Left renal pelvis (tissue), 4 donors: ENCODE data around the gene APOBR. TPM values are rescaled to one million over a fixed set of nuclear protein-coding genes. Genes with fewer than 3 reads are reported as not detected.
"Not testable (repeated sequence)": the region's sequence is repeated elsewhere in the genome, so short reads cannot be mapped to it uniquely, and the experiment has no call there.

ENCODE experiments used
- DNase-seq, 4 donors: peaks; one replicate each; pipeline ENCODE4 v3.0.0-alpha.2; 2013; ENCODE audit warnings: low read depth in 4 of 4, low spot score in 3 of 4
- polyA plus RNA-seq, 4 donors: library from polyadenylated mRNA; unstranded; fragments of 120-200 nt; gene quantifications; one replicate each; pipeline ENCODE4 v1.2.1, GENCODE V29; 2013; ENCODE audit not compliant: insufficient read length in 4 of 4

Gene APOBR
- 1 to 10 TPM in 1 of 4 donors, under 1 TPM in 3; 0.50 to 1.1 (median 0.76) TPM for polyA plus RNA-seq

GRCh38 chr16:28494121-28494851, at the start of gene APOBR:
Gene APOBR (plus strand): TSS chr16:28494643. CDS start chr16:28494682, 39 bp downstream.
- no peak for DNase-seq

GRCh38 chr16:28446388-28446787, 48.1 kb upstream of the APOBR start:
- DNase-seq, result not testable (repeated sequence)

- DNase-seq, result not testable (repeated sequence)
These were observed 47.4 kb upstream of the APOBR start for GRCh38 chr16:28447081-28447480.

- DNase-seq, result no peak
These were observed 20.7 kb upstream of the APOBR start for GRCh38 chr16:28473714-28474265.

GRCh38 chr16:28475221-28475620, 19.2 kb upstream of the APOBR start:
- DNase-seq, result no peak

GRCh38 chr16:28477311-28477920, 17.0 kb upstream of the APOBR start:
- no peak for DNase-seq

- DNase-seq, result no peak
These were observed 15.8 kb upstream of the APOBR start for GRCh38 chr16:28478506-28479180.

- DNase-seq, result no peak
These were observed 12.4 kb upstream of the APOBR start for GRCh38 chr16:28482026-28482425.

- not testable (repeated sequence) for DNase-seq
These were observed 11.1 kb upstream of the APOBR start for GRCh38 chr16:28483361-28483760.

GRCh38 chr16:28486266-28486665, 8.2 kb upstream of the APOBR start:
- no peak for DNase-seq

GRCh38 chr16:28491230-28491969, 3.0 kb upstream of the APOBR start:
- peak in 3 of 4 donors; percentile 7 to 14 (median 12) for DNase-seq

- peak; percentile 90 to 95 (median 93) for DNase-seq
These were observed 2.4 kb upstream of the APOBR start, which contains the start of gene CLN3 for GRCh38 chr16:28491970-28492474. Gene CLN3 (minus strand): TSS chr16:28492074. CDS start chr16:28491759, 315 bp downstream.

GRCh38 chr16:28492511-28492910, 1.9 kb upstream of the APOBR start:
- DNase-seq, result no peak

GRCh38 chr16:28495098-28495793, 803 bp downstream of the APOBR start:
- DNase-seq, result no peak

- DNase-seq, result no peak
These were observed 1.6 kb downstream of the APOBR start for GRCh38 chr16:28495795-28496749.

- no peak for DNase-seq
These were observed 2.4 kb downstream of the APOBR start for GRCh38 chr16:28496844-28497243.

GRCh38 chr16:28497386-28497785, 2.9 kb downstream of the APOBR start:
- DNase-seq, result no peak

- DNase-seq, result no peak
These were observed 3.6 kb downstream of the APOBR start for GRCh38 chr16:28497861-28498599.
